Measurements from ENCODE around the gene KLHL14. TPM values are rescaled to one million over a fixed set of nuclear protein-coding genes. Genes with fewer than 3 reads are reported as not detected.
A peak's percentile ranks its signal among the peaks of the same experiment; 100 is the strongest.

Gene KLHL14
- total and polyA plus RNA-seq, 2 of the 13 experiments (the other 11 are each of a cell fraction or from before 2014, with no cell fraction given) = 16.0 to 41.8 TPM

DNA sequence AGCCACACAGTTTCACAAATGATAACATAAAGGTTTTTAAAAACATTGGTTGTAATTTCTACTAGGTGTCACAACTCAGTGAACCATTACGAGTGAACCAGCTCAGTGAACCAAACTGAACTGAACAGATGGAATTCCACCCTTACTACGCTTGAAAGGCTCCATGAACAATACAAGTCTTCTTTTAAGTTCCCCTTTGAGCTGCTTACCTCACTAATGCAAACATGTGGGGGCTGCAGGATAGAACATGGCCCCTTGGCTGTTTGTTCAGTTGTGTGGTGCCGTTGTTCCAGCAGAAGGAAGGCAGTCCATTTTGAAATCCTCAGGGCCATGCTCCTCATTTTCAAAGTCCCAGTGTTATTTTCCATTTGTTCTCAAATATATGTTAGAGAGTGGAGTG lies 30.7 kb upstream of the KLHL14 start (continued):
- TF ChIP-seq, protein P1, sequence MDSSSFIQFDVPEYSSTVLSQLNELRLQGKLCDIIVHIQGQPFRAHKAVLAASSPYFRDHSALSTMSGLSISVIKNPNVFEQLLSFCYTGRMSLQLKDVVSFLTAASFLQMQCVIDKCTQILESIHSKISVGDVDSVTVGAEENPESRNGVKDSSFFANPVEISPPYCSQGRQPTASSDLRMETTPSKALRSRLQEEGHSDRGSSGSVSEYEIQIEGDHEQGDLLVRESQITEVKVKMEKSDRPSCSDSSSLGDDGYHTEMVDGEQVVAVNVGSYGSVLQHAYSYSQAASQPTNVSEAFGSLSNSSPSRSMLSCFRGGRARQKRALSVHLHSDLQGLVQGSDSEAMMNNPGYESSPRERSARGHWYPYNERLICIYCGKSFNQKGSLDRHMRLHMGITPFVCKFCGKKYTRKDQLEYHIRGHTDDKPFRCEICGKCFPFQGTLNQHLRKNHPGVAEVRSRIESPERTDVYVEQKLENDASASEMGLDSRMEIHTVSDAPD (CRISPR knock-in tag; IDR thresholded peaks at IDR 0.05) = peak; percentile 52; the same call in 1 of the 2 replicates
- TF ChIP-seq ZNF678 (CRISPR knock-in tag; IDR thresholded peaks at IDR 0.05) (no peak), MBD4 (IDR thresholded peaks at IDR 0.05; ENCODE audit: borderline replicate concordance, low read length) (no peak), KLF12 (CRISPR knock-in tag; IDR thresholded peaks at IDR 0.05; ENCODE audit: borderline replicate concordance) (no peak), ZNF430 (CRISPR knock-in tag; IDR thresholded peaks at IDR 0.05) (no peak), PHF21A (CRISPR knock-in tag; IDR thresholded peaks at IDR 0.05) (peak; percentile 77), AHR (CRISPR knock-in tag; IDR thresholded peaks at IDR 0.05) (peak; percentile 44; the same call in 1 of the 2 replicates), SOX5 (CRISPR knock-in tag; IDR thresholded peaks at IDR 0.05; ENCODE audit: borderline replicate concordance) (peak; percentile 97), SAFB2 (CRISPR knock-in tag; IDR thresholded peaks at IDR 0.05; ENCODE audit: borderline replicate concordance, low read depth) (no peak), ZNF367 (CRISPR knock-in tag; IDR thresholded peaks at IDR 0.05; ENCODE audit: borderline replicate concordance) (no peak), DPF2 (CRISPR knock-in tag; IDR thresholded peaks at IDR 0.05; ENCODE audit: borderline replicate concordance, low read depth) (peak; percentile 96), MYC (CRISPR knock-in tag; IDR thresholded peaks at IDR 0.05; ENCODE audit: borderline replicate concordance) (peak; percentile 68; the same call in 1 of the 2 replicates), ATF1 (CRISPR knock-in tag; IDR thresholded peaks at IDR 0.05) (peak; percentile 80), SRSF9 (IDR thresholded peaks at IDR 0.05; ENCODE audit: borderline replicate concordance, insufficient read depth, low read depth, low read length, poor library complexity, severe bottlenecking) (no peak), ZNF768 (CRISPR knock-in tag; IDR thresholded peaks at IDR 0.05) (no peak), GZF1 (CRISPR knock-in tag; IDR thresholded peaks at IDR 0.05) (0 out of 2 replicates have a peak, but pooled peaks have one; percentile 22), MXD4 (CRISPR knock-in tag; IDR thresholded peaks at IDR 0.05) (no peak; the same call in 1 of the 2 replicates)
- TF ChIP-seq, protein P2, sequence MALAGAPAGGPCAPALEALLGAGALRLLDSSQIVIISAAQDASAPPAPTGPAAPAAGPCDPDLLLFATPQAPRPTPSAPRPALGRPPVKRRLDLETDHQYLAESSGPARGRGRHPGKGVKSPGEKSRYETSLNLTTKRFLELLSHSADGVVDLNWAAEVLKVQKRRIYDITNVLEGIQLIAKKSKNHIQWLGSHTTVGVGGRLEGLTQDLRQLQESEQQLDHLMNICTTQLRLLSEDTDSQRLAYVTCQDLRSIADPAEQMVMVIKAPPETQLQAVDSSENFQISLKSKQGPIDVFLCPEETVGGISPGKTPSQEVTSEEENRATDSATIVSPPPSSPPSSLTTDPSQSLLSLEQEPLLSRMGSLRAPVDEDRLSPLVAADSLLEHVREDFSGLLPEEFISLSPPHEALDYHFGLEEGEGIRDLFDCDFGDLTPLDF (CRISPR knock-in tag; IDR thresholded peaks at IDR 0.05) = no peak
- TF ChIP-seq, protein P3, sequence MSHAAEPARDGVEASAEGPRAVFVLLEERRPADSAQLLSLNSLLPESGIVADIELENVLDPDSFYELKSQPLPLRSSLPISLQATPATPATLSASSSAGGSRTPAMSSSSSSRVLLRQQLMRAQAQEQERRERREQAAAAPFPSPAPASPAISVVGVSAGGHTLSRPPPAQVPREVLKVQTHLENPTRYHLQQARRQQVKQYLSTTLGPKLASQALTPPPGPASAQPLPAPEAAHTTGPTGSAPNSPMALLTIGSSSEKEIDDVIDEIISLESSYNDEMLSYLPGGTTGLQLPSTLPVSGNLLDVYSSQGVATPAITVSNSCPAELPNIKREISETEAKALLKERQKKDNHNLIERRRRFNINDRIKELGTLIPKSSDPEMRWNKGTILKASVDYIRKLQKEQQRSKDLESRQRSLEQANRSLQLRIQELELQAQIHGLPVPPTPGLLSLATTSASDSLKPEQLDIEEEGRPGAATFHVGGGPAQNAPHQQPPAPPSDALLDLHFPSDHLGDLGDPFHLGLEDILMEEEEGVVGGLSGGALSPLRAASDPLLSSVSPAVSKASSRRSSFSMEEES (CRISPR knock-in tag; IDR thresholded peaks at IDR 0.05) = peak; percentile 81
- TF ChIP-seq, protein P4, sequence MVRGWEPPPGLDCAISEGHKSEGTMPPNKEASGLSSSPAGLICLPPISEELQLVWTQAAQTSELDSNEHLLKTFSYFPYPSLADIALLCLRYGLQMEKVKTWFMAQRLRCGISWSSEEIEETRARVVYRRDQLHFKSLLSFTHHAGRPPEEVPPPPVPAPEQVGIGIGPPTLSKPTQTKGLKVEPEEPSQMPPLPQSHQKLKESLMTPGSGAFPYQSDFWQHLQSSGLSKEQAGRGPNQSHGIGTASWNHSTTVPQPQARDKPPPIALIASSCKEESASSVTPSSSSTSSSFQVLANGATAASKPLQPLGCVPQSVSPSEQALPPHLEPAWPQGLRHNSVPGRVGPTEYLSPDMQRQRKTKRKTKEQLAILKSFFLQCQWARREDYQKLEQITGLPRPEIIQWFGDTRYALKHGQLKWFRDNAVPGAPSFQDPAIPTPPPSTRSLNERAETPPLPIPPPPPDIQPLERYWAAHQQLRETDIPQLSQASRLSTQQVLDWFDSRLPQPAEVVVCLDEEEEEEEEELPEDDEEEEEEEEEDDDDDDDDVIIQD (CRISPR knock-in tag; IDR thresholded peaks at IDR 0.05; ENCODE audit: low read depth) = peak; percentile 92
- TF ChIP-seq, protein P5, sequence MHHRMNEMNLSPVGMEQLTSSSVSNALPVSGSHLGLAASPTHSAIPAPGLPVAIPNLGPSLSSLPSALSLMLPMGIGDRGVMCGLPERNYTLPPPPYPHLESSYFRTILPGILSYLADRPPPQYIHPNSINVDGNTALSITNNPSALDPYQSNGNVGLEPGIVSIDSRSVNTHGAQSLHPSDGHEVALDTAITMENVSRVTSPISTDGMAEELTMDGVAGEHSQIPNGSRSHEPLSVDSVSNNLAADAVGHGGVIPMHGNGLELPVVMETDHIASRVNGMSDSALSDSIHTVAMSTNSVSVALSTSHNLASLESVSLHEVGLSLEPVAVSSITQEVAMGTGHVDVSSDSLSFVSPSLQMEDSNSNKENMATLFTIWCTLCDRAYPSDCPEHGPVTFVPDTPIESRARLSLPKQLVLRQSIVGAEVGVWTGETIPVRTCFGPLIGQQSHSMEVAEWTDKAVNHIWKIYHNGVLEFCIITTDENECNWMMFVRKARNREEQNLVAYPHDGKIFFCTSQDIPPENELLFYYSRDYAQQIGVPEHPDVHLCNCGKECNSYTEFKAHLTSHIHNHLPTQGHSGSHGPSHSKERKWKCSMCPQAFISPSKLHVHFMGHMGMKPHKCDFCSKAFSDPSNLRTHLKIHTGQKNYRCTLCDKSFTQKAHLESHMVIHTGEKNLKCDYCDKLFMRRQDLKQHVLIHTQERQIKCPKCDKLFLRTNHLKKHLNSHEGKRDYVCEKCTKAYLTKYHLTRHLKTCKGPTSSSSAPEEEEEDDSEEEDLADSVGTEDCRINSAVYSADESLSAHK (CRISPR knock-in tag; IDR thresholded peaks at IDR 0.05; ENCODE audit: borderline replicate concordance) = no peak
- TF ChIP-seq, protein P6, sequence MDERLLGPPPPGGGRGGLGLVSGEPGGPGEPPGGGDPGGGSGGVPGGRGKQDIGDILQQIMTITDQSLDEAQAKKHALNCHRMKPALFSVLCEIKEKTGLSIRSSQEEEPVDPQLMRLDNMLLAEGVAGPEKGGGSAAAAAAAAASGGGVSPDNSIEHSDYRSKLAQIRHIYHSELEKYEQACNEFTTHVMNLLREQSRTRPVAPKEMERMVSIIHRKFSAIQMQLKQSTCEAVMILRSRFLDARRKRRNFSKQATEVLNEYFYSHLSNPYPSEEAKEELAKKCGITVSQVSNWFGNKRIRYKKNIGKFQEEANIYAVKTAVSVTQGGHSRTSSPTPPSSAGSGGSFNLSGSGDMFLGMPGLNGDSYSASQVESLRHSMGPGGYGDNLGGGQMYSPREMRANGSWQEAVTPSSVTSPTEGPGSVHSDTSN (CRISPR knock-in tag; IDR thresholded peaks at IDR 0.05) = no peak

Data from HepG2 (cell line).